Stimulated activated naive CD4-positive, alpha-beta T cell treated with Interleukin-2 at 50 U/mL for 16 hours (primary cell): Measurements from ENCODE around the gene DAAM1.

Experiments
- DNase-seq: peaks from one replicate; lab custom pipeline; 2025; lab: John Stamatoyannopoulos, UW

Gene DAAM1

GRCh38 chr14:59342516-59343484, 154.3 kb downstream of the DAAM1 start:
- no peak for DNase-seq

GRCh38 chr14:59343585-59343984, 155.1 kb downstream of the DAAM1 start:
- DNase-seq: no peak

- DNase-seq: no peak
Measured at GRCh38 chr14:59344016-59344415, 155.5 kb downstream of the DAAM1 start.

- no peak for DNase-seq
Measured at GRCh38 chr14:59344691-59345455, 156.4 kb downstream of the DAAM1 start.

- DNase-seq: no peak
Measured at GRCh38 chr14:59346329-59346728, 157.9 kb downstream of the DAAM1 start.

- DNase-seq: no peak
Measured at GRCh38 chr14:59346796-59347510, 158.5 kb downstream of the DAAM1 start.

GRCh38 chr14:59347511-59347900, 159.0 kb downstream of the DAAM1 start:
- DNase-seq: no peak

- no peak for DNase-seq
Measured at GRCh38 chr14:59347915-59348314, 159.4 kb downstream of the DAAM1 start.

GRCh38 chr14:59349258-59349701, 160.8 kb downstream of the DAAM1 start:
- no peak for DNase-seq

- DNase-seq: no peak
Measured at GRCh38 chr14:59352961-59353360, 164.5 kb downstream of the DAAM1 start.

GRCh38 chr14:59354666-59355065, 166.2 kb downstream of the DAAM1 start:
- DNase-seq: no peak

- no peak for DNase-seq
Measured at GRCh38 chr14:59355091-59355490, 166.6 kb downstream of the DAAM1 start.

GRCh38 chr14:59356312-59356711, 167.8 kb downstream of the DAAM1 start:
- DNase-seq: no peak

GRCh38 chr14:59356767-59357166, 168.3 kb downstream of the DAAM1 start:
- no peak for DNase-seq

- DNase-seq: no peak
Measured at GRCh38 chr14:59358102-59358501, 169.6 kb downstream of the DAAM1 start.

GRCh38 chr14:59358784-59359183, 170.3 kb downstream of the DAAM1 start:
- no peak for DNase-seq

- no peak for DNase-seq
Measured at GRCh38 chr14:59359431-59360124, 171.1 kb downstream of the DAAM1 start.

- no peak for DNase-seq
Measured at GRCh38 chr14:59360233-59360632, 171.8 kb downstream of the DAAM1 start.

GRCh38 chr14:59360923-59361794, 172.7 kb downstream of the DAAM1 start:
- no peak for DNase-seq

GRCh38 chr14:59362513-59362912, 174.0 kb downstream of the DAAM1 start:
- DNase-seq: no peak
